Astrocyte (in vitro differentiated cells and primary cell): Measurements from ENCODE around the gene IL20RA. TPM values are rescaled to one million over a fixed set of nuclear protein-coding genes. Genes with fewer than 3 reads are reported as not detected.

Source experiments
- DNase-seq: peaks from one replicate; pipeline ENCODE4 v3.0.0-alpha.2; 2010; ENCODE audit warnings: low read depth
- FAIRE-seq: peaks from 2 replicates; lab custom pipeline; 2011; peaks lifted over from hg19 to GRCh38; lab: Jason Lieb, UNC
- H2AFZ ChIP-seq: 2 replicates; pipeline ENCODE4 v1.6.0; 2012; ENCODE audit warnings: low read depth, low read length, inconsistent platforms
- H3K27ac ChIP-seq: 2 replicates; pipeline ENCODE4 v1.5.1; 2011; ENCODE audit warnings: low read depth, low read length, inconsistent platforms
- H3K27me3 ChIP-seq: 2 replicates; pipeline ENCODE4 v1.6.0; 2011; ENCODE audit warnings: low read length, inconsistent platforms; ENCODE audit not compliant: insufficient read depth
- H3K36me3 ChIP-seq: 2 replicates; pipeline ENCODE4 v1.5.1; 2011; ENCODE audit warnings: low read length, inconsistent platforms; ENCODE audit not compliant: insufficient read depth
- H3K4me1 ChIP-seq: 2 replicates; pipeline ENCODE4 v1.5.1; 2011; ENCODE audit warnings: low read length, inconsistent platforms; ENCODE audit not compliant: insufficient read depth
- H3K4me2 ChIP-seq: 2 replicates; pipeline ENCODE4 v1.6.0; 2012; ENCODE audit warnings: low read length, inconsistent platforms
- H3K4me3 ChIP-seq: 2 replicates; pipeline ENCODE4 v1.5.1; 2011; ENCODE audit warnings: low read depth, mild to moderate bottlenecking, low read length, inconsistent platforms; ENCODE audit not compliant: insufficient read depth
- H3K79me2 ChIP-seq: 2 replicates; pipeline ENCODE4 v1.6.0; 2012; ENCODE audit warnings: mild to moderate bottlenecking, low read length, inconsistent platforms; ENCODE audit not compliant: insufficient read depth
- H3K9ac ChIP-seq: 2 replicates; pipeline ENCODE4 v1.6.0; 2012; ENCODE audit warnings: mild to moderate bottlenecking, low read length, inconsistent platforms
- H3K9me3 ChIP-seq: 2 replicates; pipeline ENCODE4 v1.5.1; 2012; ENCODE audit warnings: low read depth, mild to moderate bottlenecking, low read length, inconsistent platforms; ENCODE audit not compliant: insufficient read depth
- H4K20me1 ChIP-seq: 2 replicates; pipeline ENCODE4 v1.6.0; 2012; ENCODE audit warnings: low read length, inconsistent platforms; ENCODE audit not compliant: insufficient read depth
- H3K27ac Mint-ChIP-seq: one replicate; pipeline ENCODE4 v1.8.0; 2021; ENCODE audit warnings: mild to moderate bottlenecking, mixed read lengths; ENCODE audit not compliant: unreplicated experiment
- H3K27me3 Mint-ChIP-seq: one replicate; pipeline ENCODE4 v1.8.0; 2021; ENCODE audit warnings: low read depth, mixed read lengths; ENCODE audit not compliant: unreplicated experiment
- H3K36me3 Mint-ChIP-seq: one replicate; pipeline ENCODE4 v1.8.0; 2021; ENCODE audit warnings: low read depth, mixed read lengths; ENCODE audit not compliant: unreplicated experiment
- H3K4me1 Mint-ChIP-seq: one replicate; pipeline ENCODE4 v1.8.0; 2021; ENCODE audit warnings: low read depth, mixed read lengths; ENCODE audit not compliant: unreplicated experiment
- H3K4me3 Mint-ChIP-seq: one replicate; pipeline ENCODE4 v1.8.0; 2021; ENCODE audit warnings: mild to moderate bottlenecking, moderate library complexity, mixed read lengths; ENCODE audit not compliant: unreplicated experiment
- H3K9me3 Mint-ChIP-seq: one replicate; pipeline ENCODE4 v1.8.0; 2021; ENCODE audit warnings: mild to moderate bottlenecking, mixed read lengths; ENCODE audit not compliant: unreplicated experiment
- CTCF ChIP-seq: IDR thresholded peaks from 2 replicates; pipeline ENCODE4 v1.5.1; 2011; ENCODE audit warnings: low read depth, mild to moderate bottlenecking, inconsistent platforms, low read length, moderate library complexity; ENCODE audit not compliant: insufficient read depth
- EZH2 ChIP-seq: IDR thresholded peaks from 2 replicates; pipeline ENCODE4 v1.6.1; 2012; ENCODE audit warnings: mild to moderate bottlenecking, low read length, inconsistent platforms; ENCODE audit not compliant: insufficient read depth
- total RNA-seq: library from RNA; stranded (reverse); gene quantifications from 2 replicates; pipeline ENCODE4 v1.2.1, GENCODE V29; 2021

The IL20RA gene
- total RNA-seq, 1 donor from 2014 or later: 0.07 TPM

DNA sequence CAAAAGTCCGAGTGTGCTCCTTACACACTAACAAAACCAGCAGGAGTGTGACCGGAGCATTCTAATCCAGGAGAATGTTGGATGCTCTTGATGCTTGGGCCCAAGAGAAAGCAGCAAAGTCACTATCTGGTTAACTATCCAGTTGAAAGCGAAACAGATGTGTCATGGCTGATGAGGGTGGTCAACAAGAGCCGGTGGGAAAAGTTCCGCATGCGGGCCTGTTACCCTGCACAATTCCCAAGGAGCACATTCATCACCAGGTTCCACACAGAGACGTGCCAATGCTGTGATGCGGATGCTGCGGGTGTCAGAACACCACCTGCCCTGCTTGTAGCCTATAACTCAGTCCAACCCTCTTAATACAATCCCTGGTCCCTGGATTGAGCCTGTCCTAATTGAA lies 38.7 kb downstream of the IL20RA start:
- Histone ChIP-seq H3K4me1 (peaks cover 7% of the 10 kb centered on the region), H3K9ac (no peak overlapping the region), H3K9me3 (no peaks in the 10 kb centered on the region), H3K79me2 (no peaks in the 10 kb centered on the region), H2AFZ (no peak overlapping the region), H3K36me3 (no peaks in the 10 kb centered on the region), H3K27ac (no peak overlapping the region), H3K4me3 (no peak overlapping the region), H4K20me1 (no peaks in the 10 kb centered on the region), H3K27me3 (peaks cover 3% of the 10 kb centered on the region), H3K4me2 (no peak overlapping the region)
- Mint-ChIP-seq H3K9me3 (no peaks in the 10 kb centered on the region), H3K27ac (no peak overlapping the region), H3K36me3 (no peaks in the 10 kb centered on the region), H3K4me1 (peaks cover 15% of the 10 kb centered on the region), H3K27me3 (peaks cover 8% of the 10 kb centered on the region), H3K4me3 (no peak overlapping the region)
- TF ChIP-seq EZH2 (no peak), CTCF (no peak)
- DNase-seq: no peak
- FAIRE-seq: no peak

GRCh38 chr6:137005073-137005472 lies 39.7 kb downstream of the IL20RA start:
- H3K4me1 Mint-ChIP-seq: peaks cover 17% of the 10 kb centered on the region
- FAIRE-seq (no peak), DNase-seq (no peak)
- H3K9ac ChIP-seq: no peak overlapping the region
- TF ChIP-seq CTCF: no peak
- H3K9me3 Mint-ChIP-seq: no peaks in the 10 kb centered on the region
- no peaks in the 10 kb centered on the region for H3K36me3 ChIP-seq
- H3K27me3 Mint-ChIP-seq: peaks cover 8% of the 10 kb centered on the region
- no peaks in the 10 kb centered on the region for H4K20me1 ChIP-seq
- H3K4me1 ChIP-seq: peaks cover 8% of the 10 kb centered on the region
- no peaks in the 10 kb centered on the region for H3K9me3 ChIP-seq
- H3K36me3 Mint-ChIP-seq: no peaks in the 10 kb centered on the region
- H3K27ac Mint-ChIP-seq: no peak overlapping the region
- H3K4me3 Mint-ChIP-seq: no peak overlapping the region
- no peak overlapping the region for H3K27ac ChIP-seq
- no peak overlapping the region for H3K4me3 ChIP-seq
- no peaks in the 10 kb centered on the region for H3K79me2 ChIP-seq
- no peak overlapping the region for H3K4me2 ChIP-seq
- H2AFZ ChIP-seq: no peak overlapping the region
- peaks cover 3% of the 10 kb centered on the region for H3K27me3 ChIP-seq

DNA sequence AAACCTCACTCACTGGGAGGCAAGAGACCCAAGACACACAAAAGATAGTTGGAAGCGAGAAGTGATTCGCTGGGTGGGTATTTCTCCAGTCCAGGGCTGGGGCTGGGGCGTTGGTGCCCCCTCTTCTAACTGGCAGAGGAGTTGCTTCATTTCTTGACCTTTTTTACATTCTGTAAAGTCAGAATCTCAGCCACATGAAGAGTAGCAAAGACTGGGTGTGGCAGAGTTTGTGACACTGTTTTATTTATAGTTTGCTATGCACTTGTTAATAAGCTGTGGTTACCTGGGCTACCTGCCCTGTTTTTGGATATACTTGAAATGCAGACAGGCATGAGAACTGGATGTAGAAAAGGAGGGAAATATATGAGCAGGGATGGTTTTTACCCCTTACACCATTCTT lies 42.3 kb downstream of the IL20RA start:
- no peak for FAIRE-seq
- no peak for TF ChIP-seq EZH2
- TF ChIP-seq CTCF: no peak
- Mint-ChIP-seq H3K36me3 (no peaks in the 10 kb centered on the region), H3K9me3 (no peaks in the 10 kb centered on the region), H3K4me1 (peaks cover 17% of the 10 kb centered on the region), H3K27me3 (peaks cover 6% of the 10 kb centered on the region), H3K4me3 (no peak overlapping the region), H3K27ac (no peak overlapping the region)
- H2AFZ ChIP-seq: no peak overlapping the region
- peaks cover 8% of the 10 kb centered on the region for H3K4me1 ChIP-seq
- no peaks in the 10 kb centered on the region for H4K20me1 ChIP-seq
- DNase-seq: no peak
- H3K9me3 ChIP-seq: no peaks in the 10 kb centered on the region
- no peak overlapping the region for H3K9ac ChIP-seq
- H3K27me3 ChIP-seq: no peaks in the 10 kb centered on the region
- H3K36me3 ChIP-seq: no peaks in the 10 kb centered on the region
- H3K27ac ChIP-seq: no peak overlapping the region
- H3K4me2 ChIP-seq: no peak overlapping the region
- H3K4me3 ChIP-seq: no peak overlapping the region
- H3K79me2 ChIP-seq: no peaks in the 10 kb centered on the region
